ENCODE measurements around the gene SFXN5.

Gene SFXN5

GRCh38 chr2:72968286-72968685, 103.2 kb downstream of the SFXN5 start:
- ChIA-PET CTCF (interaction anchor here (10.0 kb wide), 1 partner anchor 75 kb away, joined by 150 read pairs; no protein-coding TSS in a partner anchor), POLR2A (no interaction called here)
- no peak for TF ChIP-seq CTCF (IDR thresholded peaks at IDR 0.05; ENCODE audit: control extremely low read depth, extremely low read depth, low read depth, missing control alignments)
- DNase-seq (ENCODE audit: extremely low spot score): no peak

- DNase-seq (ENCODE audit: extremely low spot score): no peak
- ChIA-PET POLR2A (no interaction called here), CTCF (no interaction called here)
- no peak for TF ChIP-seq CTCF (IDR thresholded peaks at IDR 0.05; ENCODE audit: control extremely low read depth, extremely low read depth, low read depth, missing control alignments)
Measured at GRCh38 chr2:72965770-72966450, 105.6 kb downstream of the SFXN5 start.

GRCh38 chr2:72965016-72965415, 106.5 kb downstream of the SFXN5 start:
- no peak for TF ChIP-seq CTCF (IDR thresholded peaks at IDR 0.05; ENCODE audit: control extremely low read depth, extremely low read depth, low read depth, missing control alignments)
- no peak for DNase-seq (ENCODE audit: extremely low spot score)
- POLR2A ChIA-PET: no interaction called here
- CTCF ChIA-PET: interaction anchor here (3.3 kb wide), 1 partner anchor 9 kb away, joined by 16 read pairs; no protein-coding TSS in a partner anchor

- CTCF ChIA-PET: interaction anchor here (1.3 to 3.3 kb wide), 2 partner anchors 10 to 71 kb away, joined by 5 to 16 read pairs; no protein-coding TSS in a partner anchor
- DNase-seq (ENCODE audit: extremely low spot score): no peak
- POLR2A ChIA-PET: no interaction called here
- no peak for TF ChIP-seq CTCF (IDR thresholded peaks at IDR 0.05; ENCODE audit: control extremely low read depth, extremely low read depth, low read depth, missing control alignments)
Measured at GRCh38 chr2:72964146-72964525, 107.4 kb downstream of the SFXN5 start.

- TF ChIP-seq CTCF (IDR thresholded peaks at IDR 0.05; ENCODE audit: control extremely low read depth, extremely low read depth, low read depth, missing control alignments): no peak
- ChIA-PET CTCF (interaction anchor here (1.3 to 3.3 kb wide), 2 partner anchors 11 to 71 kb away, joined by 5 to 16 read pairs; no protein-coding TSS in a partner anchor), POLR2A (no interaction called here)
- DNase-seq (ENCODE audit: extremely low spot score): no peak
Measured at GRCh38 chr2:72963423-72964145, 107.9 kb downstream of the SFXN5 start.

GRCh38 chr2:72962911-72963310, 108.6 kb downstream of the SFXN5 start:
- CTCF ChIA-PET: interaction anchor here (2.0 to 3.3 kb wide), 2 partner anchors 12 to 70 kb away, joined by 11 to 16 read pairs; no protein-coding TSS in a partner anchor
- TF ChIP-seq CTCF (IDR thresholded peaks at IDR 0.05; ENCODE audit: control extremely low read depth, extremely low read depth, low read depth, missing control alignments): no peak
- no peak for DNase-seq (ENCODE audit: extremely low spot score)
- POLR2A ChIA-PET: no interaction called here
